ENCODE measurements around the gene CAPN2. TPM values are rescaled to one million over a fixed set of nuclear protein-coding genes. Genes with fewer than 3 reads are reported as not detected.
"Not testable (repeated sequence)": the region's sequence is repeated elsewhere in the genome, so short reads cannot be mapped to it uniquely, and the experiment has no call there.

The CAPN2 gene
- total RNA-seq, 1 experiment from 2014 or later = 189 TPM

GRCh38 chr1:223716302-223716862, 4.0 kb downstream of the CAPN2 start:
- no peak for DNase-seq (ENCODE audit: low read depth)

GRCh38 chr1:223717123-223717522, 4.8 kb downstream of the CAPN2 start:
- no peak for DNase-seq (ENCODE audit: low read depth)

GRCh38 chr1:223717695-223718363, 5.5 kb downstream of the CAPN2 start:
- DNase-seq (ENCODE audit: low read depth) = no peak

- DNase-seq (ENCODE audit: low read depth) = no peak
Observed at GRCh38 chr1:223718850-223719249, 6.5 kb downstream of the CAPN2 start.

- DNase-seq (ENCODE audit: low read depth) = no peak
Observed at GRCh38 chr1:223720971-223721591, 8.7 kb downstream of the CAPN2 start.

GRCh38 chr1:223721658-223722607, 9.6 kb downstream of the CAPN2 start:
- DNase-seq (ENCODE audit: low read depth) = no peak

- no peak for DNase-seq (ENCODE audit: low read depth)
Observed at GRCh38 chr1:223723351-223723904, 11.1 kb downstream of the CAPN2 start.

GRCh38 chr1:223724376-223724775, 12.0 kb downstream of the CAPN2 start:
- no peak for DNase-seq (ENCODE audit: low read depth)

- no peak for DNase-seq (ENCODE audit: low read depth)
Observed at GRCh38 chr1:223725578-223725977, 13.2 kb downstream of the CAPN2 start.

GRCh38 chr1:223726380-223727001, 14.2 kb downstream of the CAPN2 start:
- peak; percentile 97 for DNase-seq (ENCODE audit: low read depth)

- DNase-seq (ENCODE audit: low read depth) = no peak
Observed at GRCh38 chr1:223727541-223727940, 15.2 kb downstream of the CAPN2 start.

- no peak for DNase-seq (ENCODE audit: low read depth)
Observed at GRCh38 chr1:223729906-223730305, 17.6 kb downstream of the CAPN2 start.

- DNase-seq (ENCODE audit: low read depth) = no peak
Observed at GRCh38 chr1:223730479-223731132, 18.3 kb downstream of the CAPN2 start.

- DNase-seq (ENCODE audit: low read depth) = peak; percentile 74
Observed at GRCh38 chr1:223731133-223731770, 18.9 kb downstream of the CAPN2 start.

GRCh38 chr1:223732993-223733798, 20.9 kb downstream of the CAPN2 start:
- DNase-seq (ENCODE audit: low read depth) = no peak

- no peak for DNase-seq (ENCODE audit: low read depth)
Observed at GRCh38 chr1:223733898-223734852, 21.8 kb downstream of the CAPN2 start.

- DNase-seq (ENCODE audit: low read depth) = not testable (repeated sequence)
Observed at GRCh38 chr1:223736638-223737037, 24.3 kb downstream of the CAPN2 start.

- no peak for DNase-seq (ENCODE audit: low read depth)
Observed at GRCh38 chr1:223737342-223737741, 25.0 kb downstream of the CAPN2 start.
